IMR-90 (cell line): ENCODE results near the gene POLD4. TPM values are rescaled to one million over a fixed set of nuclear protein-coding genes. Genes with fewer than 3 reads are reported as not detected.

Experiments
- ATAC-seq: fragments of 200-7000 bp; cut with Tn5 transposase; 2 replicates; pipeline ENCODE4 v1.9.1; 2020; ENCODE audit warnings: low read depth, mild to moderate bottlenecking, moderate library complexity
- BruUV-seq: library from RNA; stranded (reverse); fragments of 400-500 nt; replicated peaks from 2 replicates; lab custom pipeline; 2021; lab: Mats Ljungman, UMichigan
- CTCF ChIA-PET: fragments of 300-600 bp; formaldehyde crosslinking; extraction: SDS; loops from one replicate; lab custom pipeline; 2021; ENCODE audit warnings: antibody characterized with exemption; lab: Yijun Ruan, JAX
- POLR2A ChIA-PET: fragments of 300-600 bp; sonication (Branson Sonifier 250); formaldehyde crosslinking; loops from one replicate; lab custom pipeline; 2022; ENCODE audit warnings: antibody characterized with exemption; ENCODE audit not compliant: unreplicated experiment; lab: Charles Lee
- DNase-seq: peaks from one replicate; pipeline ENCODE4 v3.0.0; 2013
- H2AFZ ChIP-seq: replicated peaks from 2 replicates; pipeline ENCODE3; 2013; ENCODE audit warnings: low read length, mild to moderate bottlenecking; ENCODE audit not compliant: poor library complexity
- H2AK5ac ChIP-seq: 2 replicates; pipeline ENCODE4 v1.6.1; 2013; ENCODE audit warnings: low read depth, low read length, inconsistent platforms
- H2AK9ac ChIP-seq: replicated peaks from 2 replicates; pipeline ENCODE3; 2013; ENCODE audit warnings: mild to moderate bottlenecking, low read depth, low read length, moderate library complexity; ENCODE audit not compliant: poor library complexity
- H2BK120ac ChIP-seq: 2 replicates; pipeline ENCODE4 v1.6.1; 2013; ENCODE audit warnings: low read depth, low read length, inconsistent platforms
- H2BK15ac ChIP-seq: 3 replicates; pipeline ENCODE4 v1.6.1; 2013; ENCODE audit warnings: low read depth, low read length, inconsistent platforms
- H2BK20ac ChIP-seq: 2 replicates; pipeline ENCODE4 v1.6.1; 2013; ENCODE audit warnings: low read depth, mild to moderate bottlenecking, inconsistent platforms, low read length, moderate library complexity
- H2BK5ac ChIP-seq: 2 replicates; pipeline ENCODE4 v1.6.1; 2013; ENCODE audit warnings: mild to moderate bottlenecking, low read depth, low read length, inconsistent platforms; ENCODE audit not compliant: poor library complexity, severe bottlenecking
- H3K14ac ChIP-seq: replicated peaks from 2 replicates; pipeline ENCODE4 v1.6.1; 2013; ENCODE audit warnings: low read depth, low read length, inconsistent platforms
- H3K18ac ChIP-seq: 2 replicates; pipeline ENCODE4 v1.6.1; 2013; ENCODE audit warnings: low read depth, low read length, control low read depth
- H3K23ac ChIP-seq: 2 replicates; pipeline ENCODE4 v1.6.1; 2013; ENCODE audit warnings: low read depth, low read length, inconsistent platforms
- H3K27ac ChIP-seq: 2 replicates; pipeline ENCODE4 v1.5.1; 2013; ENCODE audit warnings: mild to moderate bottlenecking, control low read depth, low read length; ENCODE audit not compliant: insufficient read depth
- H3K27me3 ChIP-seq: 2 replicates; pipeline ENCODE4 v1.6.1; 2013; ENCODE audit warnings: low read length; ENCODE audit not compliant: control insufficient read depth, insufficient read depth
- H3K36me3 ChIP-seq: 2 replicates; pipeline ENCODE4 v1.6.1; 2013; ENCODE audit warnings: low read length, mixed read lengths; ENCODE audit not compliant: control insufficient read depth, insufficient read depth
- H3K4ac ChIP-seq: 2 replicates; pipeline ENCODE4 v1.6.1; 2013; ENCODE audit warnings: low read depth, low read length, inconsistent platforms
- H3K4me1 ChIP-seq: 2 replicates; pipeline ENCODE4 v1.6.1; 2013; ENCODE audit warnings: low read length, mixed read lengths; ENCODE audit not compliant: control insufficient read depth, insufficient read depth
- H3K4me2 ChIP-seq: 2 replicates; pipeline ENCODE4 v1.6.1; 2013; ENCODE audit warnings: low read depth, mild to moderate bottlenecking, control low read depth, low read length, moderate library complexity
- H3K4me3 ChIP-seq: 2 replicates; pipeline ENCODE4 v1.5.1; 2013; ENCODE audit warnings: low read depth, mild to moderate bottlenecking, control low read depth, low read length, moderate library complexity; ENCODE audit not compliant: insufficient read depth
- H3K56ac ChIP-seq: 2 replicates; pipeline ENCODE4 v1.6.1; 2013; ENCODE audit warnings: low read length, inconsistent platforms; ENCODE audit not compliant: insufficient read depth; ENCODE audit errors: extremely low read depth
- H3K79me1 ChIP-seq, 2 experiments: 2 replicates each; pipeline ENCODE4 v1.6.1; 2013; ENCODE audit warnings: low read length in 2 of 2, inconsistent platforms in 1 of 2, low read depth in 1 of 2
- H3K9ac ChIP-seq: 2 replicates; pipeline ENCODE4 v1.6.1; 2013; ENCODE audit warnings: low read depth, low read length, control low read depth
- H3K9me1 ChIP-seq: 2 replicates; pipeline ENCODE4 v1.6.1; 2013; ENCODE audit warnings: low read length, inconsistent platforms; ENCODE audit not compliant: insufficient read depth
- H3K9me3 ChIP-seq: 2 replicates; pipeline ENCODE4 v1.6.1; 2013; ENCODE audit warnings: low read length; ENCODE audit not compliant: control insufficient read depth, insufficient read depth
- H4K20me1 ChIP-seq: 2 replicates; pipeline ENCODE4 v1.6.1; 2013; ENCODE audit warnings: low read length, inconsistent platforms; ENCODE audit not compliant: insufficient read depth
- H4K5ac ChIP-seq: 2 replicates; pipeline ENCODE4 v1.6.1; 2013; ENCODE audit warnings: mild to moderate bottlenecking, low read depth, low read length, control low read depth
- H4K8ac ChIP-seq, 2 experiments: 2 replicates each; pipeline ENCODE4 v1.6.1; 2013; ENCODE audit warnings: low read depth in 2 of 2, low read length in 2 of 2, control low read depth in 1 of 2, inconsistent platforms in 1 of 2
- H4K91ac ChIP-seq: 2 replicates; pipeline ENCODE4 v1.6.1; 2013; ENCODE audit warnings: low read depth, low read length, inconsistent platforms; ENCODE audit not compliant: insufficient read depth
- CEBPB ChIP-seq: IDR thresholded peaks from 2 replicates; pipeline ENCODE4 v1.6.1; 2012; ENCODE audit warnings: low read depth, low read length, improper control_type of control experiment
- CHD1 ChIP-seq: IDR thresholded peaks from 2 replicates; pipeline ENCODE4 v1.6.1; 2012; ENCODE audit warnings: low read depth, low read length, improper control_type of control experiment
- FOS ChIP-seq: fragments of 150-350 bp; IDR thresholded peaks from 2 replicates; pipeline ENCODE4 v1.6.1; 2016; ENCODE audit warnings: low read depth, low read length
- MAFK ChIP-seq: IDR thresholded peaks from 2 replicates; pipeline ENCODE4 v1.6.1; 2012; ENCODE audit warnings: low read depth, low read length, improper control_type of control experiment
- NFE2L2 ChIP-seq: fragments of 150-350 bp; IDR thresholded peaks from 2 replicates; pipeline ENCODE4 v1.6.1; 2016; ENCODE audit warnings: low read depth, mild to moderate bottlenecking, low read length
- POLR2A ChIP-seq: IDR thresholded peaks from 2 replicates; pipeline ENCODE4 v1.6.1; 2012; ENCODE audit warnings: mild to moderate bottlenecking, low read depth, low read length
- RCOR1 ChIP-seq: IDR thresholded peaks from 2 replicates; pipeline ENCODE4 v1.6.1; 2012; ENCODE audit warnings: mild to moderate bottlenecking, low read length, improper control_type of control experiment; ENCODE audit not compliant: insufficient replicate concordance
- RFX5 ChIP-seq: IDR thresholded peaks from 2 replicates; pipeline ENCODE4 v1.8.0; 2012; ENCODE audit warnings: low read depth, mild to moderate bottlenecking, low read length, moderate library complexity
- SMC3 ChIP-seq: fragments of 150-350 bp; IDR thresholded peaks from 2 replicates; pipeline ENCODE4 v1.6.1; 2016; ENCODE audit warnings: low read depth, mild to moderate bottlenecking, antibody characterized with exemption, low read length, moderate library complexity
- USF2 ChIP-seq: fragments of 150-350 bp; IDR thresholded peaks from 2 replicates; pipeline ENCODE4 v1.6.1; 2017; ENCODE audit warnings: mild to moderate bottlenecking, antibody characterized with exemption, low read length, low read depth
- WGBS, 2 experiments: methylation state at CpG; one replicate each; pipeline versions ENCODE4 v1.1.5 to v1.1.7; 2013; ENCODE audit warnings: missing lambda C conversion rate in 2 of 2; ENCODE audit not compliant: insufficient read length in 1 of 2; ENCODE audit errors: extremely low coverage in 2 of 2; 5-methylcytosine and 5-hydroxymethylcytosine counted together
- dilution Hi-C: fragments of 300-500 bp; cut with HindIII; formaldehyde crosslinking; loops from one replicate; pipeline ENCODE4 v1.14.3; 2018; ENCODE audit warnings: low sequenced_read_pairs; ENCODE audit not compliant: unreplicated experiment
- in situ Hi-C: fragments of 300-500 bp; cut with MboI; formaldehyde crosslinking; loops from 3 replicates; pipeline ENCODE4 v1.14.3; 2019; ENCODE audit warnings: low sequenced_read_pairs, inconsistent platforms, mixed read lengths
- intact Hi-C: fragments of 100-400 bp; cut with micrococcal nuclease; formaldehyde crosslinking; loops from 2 replicates; pipeline ENCODE4 v1.10.0; 2022
- polyA plus RNA-seq, 3 experiments: library from polyadenylated mRNA; depleted of rRNA; stranded (reverse); fragments of >200 nt; gene quantifications; 2 replicates each; pipeline ENCODE4 v1.2.3, GENCODE V29; 2012; ENCODE audit warnings: low replicate concordance in 1 of 3
- total RNA-seq: library from RNA; depleted of rRNA; stranded (reverse); fragments of >200 nt; gene quantifications from 2 replicates; pipeline ENCODE4 v1.2.3, GENCODE V29; 2012

POLD4 gene
- total and polyA plus RNA-seq, 2 of the 4 experiments (the other 2 are of a cell fraction), result 46.4 to 133 TPM

GRCh38 chr11:67364783-67365722, 11.7 kb upstream of the POLD4 start:
- H3K23ac ChIP-seq, result no peak overlapping the region
- no peak for TF ChIP-seq MAFK
- no peak for TF ChIP-seq FOS
- no peak for TF ChIP-seq RFX5
- no peak for TF ChIP-seq RCOR1
- no peak for TF ChIP-seq CEBPB
- TF ChIP-seq POLR2A, result no peak
- TF ChIP-seq SMC3, result no peak
- TF ChIP-seq NFE2L2, result no peak
- no peak for TF ChIP-seq CHD1
- TF ChIP-seq USF2, result no peak
- H4K91ac ChIP-seq, result no peak overlapping the region
- H2BK5ac ChIP-seq, result no peak overlapping the region
- H3K27me3 ChIP-seq, result no peaks in the 10 kb centered on the region
- no peak overlapping the region for H2BK15ac ChIP-seq
- no peak overlapping the region for H3K27ac ChIP-seq
- no TSS peak for BruUV-seq
- intact Hi-C loops, result no loop called here
- no peak for ATAC-seq
- ChIA-PET CTCF (no interaction called here), POLR2A (no interaction called here)
- H4K8ac ChIP-seq, result no peak overlapping the region
- no peak overlapping the region for H3K4ac ChIP-seq
- 81% methylated on average over 14 of the region's 24 CpGs; no CpG with 5 or more reads in 1 of the 2 experiments for WGBS, 2 experiments
- in situ Hi-C loops, result no loop called here
- dilution Hi-C loops, result no loop called here
- no peak overlapping the region for H3K4me2 ChIP-seq
- no peak overlapping the region for H3K4me3 ChIP-seq
- no peak overlapping the region for H3K14ac ChIP-seq
- H3K18ac ChIP-seq, result no peak overlapping the region
- H3K79me1 ChIP-seq, result peaks cover 8 to 62% of the 10 kb centered on the region in 2 experiments; a peak in 3 of 4 replicates
- no peaks in the 10 kb centered on the region for H3K9me3 ChIP-seq
- H3K36me3 ChIP-seq, result peaks cover 26% of the 10 kb centered on the region
- H3K4me1 ChIP-seq, result peaks cover 36% of the 10 kb centered on the region
- no peak overlapping the region for H2AK5ac ChIP-seq
- H2BK120ac ChIP-seq, result no peak overlapping the region
- H2BK20ac ChIP-seq, result no peak overlapping the region
- H3K9ac ChIP-seq, result no peak overlapping the region
- DNase-seq, result no peak
- H2AFZ ChIP-seq, result no peak overlapping the region
- H4K20me1 ChIP-seq, result peaks cover 47% of the 10 kb centered on the region
- H3K56ac ChIP-seq, result no peak overlapping the region
- no peak overlapping the region for H4K5ac ChIP-seq
- peaks cover 36% of the 10 kb centered on the region for H3K9me1 ChIP-seq
- H2AK9ac ChIP-seq, result no peak overlapping the region
